A673 (cell line): ENCODE results near the gene PML.
"Not testable (repeated sequence)": the region's sequence is repeated elsewhere in the genome, so short reads cannot be mapped to it uniquely, and the experiment has no call there.

ENCODE experiments used
- CTCF ChIP-seq: fragments of 300-800, 200-600 bp; sonication (generic); conservative IDR thresholded peaks from 2 replicates; pipeline ENCODE4 v1.5.1; 2017; ENCODE audit warnings: low read depth, mild to moderate bottlenecking, antibody characterized with exemption, low read length, moderate library complexity, mixed read lengths
- EZH2 ChIP-seq: fragments of 200-600 bp; sonication (generic); IDR thresholded peaks from 2 replicates; pipeline ENCODE4 v1.6.1; 2017; ENCODE audit warnings: borderline replicate concordance, low read depth, mild to moderate bottlenecking, mixed read lengths, antibody characterized with exemption, low read length; ENCODE audit not compliant: poor library complexity, severe bottlenecking

GRCh38 chr15:74059050-74059833 is 64.7 kb downstream of the PML start:
- TF ChIP-seq CTCF, EZH2: not testable (repeated sequence)
